ENCODE data around the gene TSKU.
A peak's percentile ranks its signal among the peaks of the same experiment; 100 is the strongest.

TSKU gene

DNA sequence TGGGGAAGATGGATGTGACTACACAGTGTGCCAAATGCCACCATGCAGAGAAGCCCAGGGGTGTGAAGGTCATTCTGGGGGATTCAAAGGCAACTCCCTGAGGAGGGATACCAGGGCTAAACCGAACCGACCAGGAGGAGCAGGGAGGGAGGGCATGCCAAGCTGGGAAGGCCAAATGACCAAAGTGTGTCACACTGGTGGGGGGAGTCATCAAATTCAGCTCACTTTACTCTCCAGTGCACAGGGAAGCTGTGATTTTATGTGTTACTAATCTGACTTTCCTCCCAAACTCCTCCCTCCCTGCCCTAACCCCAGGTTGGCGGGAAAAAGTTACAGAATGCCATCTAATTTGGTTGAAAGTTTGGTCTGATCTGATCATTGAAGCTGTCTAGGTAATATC, 29.7 kb upstream of the TSKU start:
- no peak for DNase-seq

DNA sequence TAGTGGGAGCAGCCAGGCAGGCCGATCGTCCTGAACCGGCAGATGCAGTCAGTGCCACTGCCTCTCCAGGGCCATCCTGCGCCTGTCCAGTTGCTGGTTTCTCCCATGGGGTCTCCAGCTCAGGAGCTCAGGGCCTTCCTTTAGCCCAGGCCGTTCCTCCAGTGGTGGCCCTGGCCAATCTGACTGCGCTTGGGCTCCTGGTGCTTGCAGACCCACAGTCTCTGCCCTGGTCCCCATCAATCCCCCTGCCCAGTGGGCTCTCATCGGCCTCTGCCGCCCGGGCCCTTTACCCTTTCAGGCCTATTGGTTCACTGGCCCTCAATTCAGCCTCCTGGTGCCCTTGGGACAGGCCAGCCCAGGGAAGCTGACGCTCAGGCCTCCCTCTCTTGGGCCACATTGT, 29.2 kb upstream of the TSKU start:
- no peak for DNase-seq

DNA sequence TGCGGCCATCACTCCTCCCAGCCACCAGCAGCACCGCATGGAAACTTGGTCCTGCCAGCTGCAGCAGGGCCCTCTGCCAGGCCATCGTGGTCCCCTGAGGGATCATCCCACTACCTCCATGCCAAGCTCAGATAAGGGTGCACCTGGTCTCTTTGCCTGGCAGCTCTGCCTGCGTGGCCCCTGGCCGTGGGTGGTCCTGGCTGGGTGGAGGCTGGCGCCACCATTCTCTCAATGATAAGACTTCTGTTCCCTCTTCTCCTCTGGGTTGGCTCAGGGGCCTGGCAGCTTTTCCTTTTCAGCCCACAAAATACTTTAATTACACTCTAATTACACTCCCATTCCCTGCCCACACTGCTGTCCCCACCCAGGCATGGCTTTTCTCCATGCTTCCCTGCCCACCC, 26.8 kb upstream of the TSKU start:
- no peak for DNase-seq

DNA sequence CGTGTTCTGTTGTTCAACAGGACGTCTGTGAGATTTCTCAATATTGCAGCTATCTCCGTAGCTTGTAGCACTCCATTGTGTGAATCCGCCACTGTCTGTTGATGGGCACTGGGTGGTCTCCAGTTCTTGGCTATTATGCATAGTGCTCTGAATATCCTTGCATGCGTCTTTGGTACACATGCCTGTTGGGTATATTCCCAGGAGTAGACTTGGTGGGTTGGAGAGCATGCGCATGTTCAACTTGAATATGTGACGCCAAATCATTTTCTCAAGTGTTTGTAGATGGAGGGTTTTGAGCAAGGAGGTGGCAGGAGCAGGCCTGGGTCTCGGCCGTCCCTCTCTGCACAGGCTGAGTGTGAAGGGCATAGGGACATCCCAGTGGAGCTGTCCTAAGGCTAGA, 24.8 kb upstream of the TSKU start:
- no peak for DNase-seq

DNA sequence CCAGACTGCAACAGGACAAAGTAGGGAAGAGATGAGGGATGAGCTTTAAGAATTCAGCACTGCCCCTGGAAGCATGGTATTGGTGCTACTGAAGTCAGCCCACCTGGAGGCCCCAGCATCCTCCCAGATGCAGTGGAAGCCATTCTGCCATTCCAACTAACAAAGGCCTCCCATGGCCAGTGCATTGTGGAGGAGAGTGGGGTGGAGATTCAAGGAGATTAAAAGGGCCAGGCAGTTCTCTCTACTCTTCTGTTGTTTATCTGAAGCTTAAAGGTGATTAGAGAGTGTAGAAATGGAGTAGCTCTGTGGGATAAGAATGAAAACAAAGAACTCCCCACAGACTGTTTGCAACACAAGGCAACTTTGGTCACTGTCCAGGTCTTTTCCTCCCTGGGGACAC, 24.1 kb upstream of the TSKU start:
- DNase-seq = no peak

DNA sequence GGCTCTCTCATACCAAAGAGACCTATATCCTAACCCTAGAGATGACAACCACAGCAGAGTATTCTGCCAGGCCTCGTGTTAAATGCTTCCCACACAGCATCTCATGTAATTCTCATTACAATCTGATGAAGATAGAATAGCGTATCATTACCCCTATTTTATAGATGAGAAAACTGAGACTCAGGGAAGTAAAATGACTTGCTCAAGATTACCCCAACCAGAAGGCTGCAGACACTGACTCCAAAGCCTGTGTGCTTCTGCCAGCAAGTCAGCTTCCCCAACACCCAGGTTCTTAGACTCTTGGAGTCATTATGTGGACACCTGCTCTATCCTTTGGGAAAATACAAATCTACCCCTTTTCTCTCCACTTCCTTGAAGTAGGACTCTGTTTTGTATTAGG, 23.6 kb upstream of the TSKU start:
- no peak for DNase-seq

DNA sequence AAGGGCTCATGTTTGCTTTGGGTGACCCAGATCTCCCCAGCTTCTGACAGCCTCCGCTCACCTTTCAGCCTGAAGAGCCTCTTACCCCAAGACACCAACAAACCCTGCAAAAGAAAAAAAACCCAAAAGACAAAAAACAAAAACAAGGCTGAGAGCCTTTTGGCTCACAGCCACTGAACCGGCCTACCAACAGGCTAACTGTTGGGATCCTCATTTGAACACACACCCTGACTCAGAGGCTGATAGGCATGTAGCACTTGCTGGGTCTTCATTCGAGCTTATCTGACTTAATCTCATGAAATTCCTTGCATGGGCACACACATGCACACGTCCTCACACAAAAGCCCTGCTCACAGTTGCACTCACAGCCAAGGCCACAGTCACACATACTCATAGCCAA, 22.9 kb upstream of the TSKU start:
- DNase-seq = no peak

DNA sequence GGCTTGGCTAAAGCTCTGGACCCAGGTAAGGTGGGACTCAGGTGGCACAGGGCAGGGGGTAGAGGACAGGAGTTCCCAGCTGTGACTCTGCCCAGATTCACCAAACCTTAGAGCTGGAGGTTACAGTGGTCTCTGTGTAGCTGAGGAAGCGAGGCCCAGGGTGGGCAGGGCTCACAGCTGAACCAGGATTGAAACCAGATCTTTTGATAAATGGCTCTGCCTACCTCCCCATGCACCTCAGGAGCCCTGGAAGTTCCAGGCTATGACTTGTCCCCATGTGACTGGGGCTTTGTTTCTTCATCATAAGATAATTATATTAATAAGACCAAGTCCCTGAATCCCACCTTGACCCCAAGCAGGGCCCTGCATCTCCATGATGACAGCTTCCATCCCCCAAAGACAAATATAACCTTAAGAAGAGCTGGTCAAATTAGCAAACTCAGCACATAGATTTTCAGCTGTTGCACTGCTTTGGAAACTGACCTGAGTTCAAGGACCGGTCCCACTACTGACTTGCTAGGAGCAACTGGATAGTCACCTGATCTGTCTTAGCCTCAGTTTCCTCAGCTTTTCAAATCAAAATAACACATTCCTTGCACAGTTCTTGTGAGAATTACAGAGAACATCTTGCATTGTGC, 21.3 kb upstream of the TSKU start:
- no peak for DNase-seq

DNA sequence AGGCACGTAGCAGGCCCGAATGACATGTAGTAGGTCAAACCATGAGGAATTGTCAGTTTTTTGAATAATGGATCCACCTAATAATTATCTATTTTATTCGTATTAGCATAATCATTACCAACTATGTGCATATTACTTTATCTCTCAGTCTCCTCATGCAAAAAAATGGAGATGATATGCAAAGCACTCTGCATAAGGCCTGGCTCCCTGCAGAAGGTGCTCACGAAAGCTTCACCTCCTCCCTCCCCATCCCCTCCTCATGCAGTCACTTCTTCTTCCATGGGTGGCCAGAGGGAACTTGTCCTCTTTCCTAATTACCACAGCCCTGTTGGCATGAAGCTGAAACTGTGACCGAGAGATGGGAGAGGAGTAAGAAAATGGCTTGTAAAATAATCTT, 20.8 kb upstream of the TSKU start:
- no peak for DNase-seq

DNA sequence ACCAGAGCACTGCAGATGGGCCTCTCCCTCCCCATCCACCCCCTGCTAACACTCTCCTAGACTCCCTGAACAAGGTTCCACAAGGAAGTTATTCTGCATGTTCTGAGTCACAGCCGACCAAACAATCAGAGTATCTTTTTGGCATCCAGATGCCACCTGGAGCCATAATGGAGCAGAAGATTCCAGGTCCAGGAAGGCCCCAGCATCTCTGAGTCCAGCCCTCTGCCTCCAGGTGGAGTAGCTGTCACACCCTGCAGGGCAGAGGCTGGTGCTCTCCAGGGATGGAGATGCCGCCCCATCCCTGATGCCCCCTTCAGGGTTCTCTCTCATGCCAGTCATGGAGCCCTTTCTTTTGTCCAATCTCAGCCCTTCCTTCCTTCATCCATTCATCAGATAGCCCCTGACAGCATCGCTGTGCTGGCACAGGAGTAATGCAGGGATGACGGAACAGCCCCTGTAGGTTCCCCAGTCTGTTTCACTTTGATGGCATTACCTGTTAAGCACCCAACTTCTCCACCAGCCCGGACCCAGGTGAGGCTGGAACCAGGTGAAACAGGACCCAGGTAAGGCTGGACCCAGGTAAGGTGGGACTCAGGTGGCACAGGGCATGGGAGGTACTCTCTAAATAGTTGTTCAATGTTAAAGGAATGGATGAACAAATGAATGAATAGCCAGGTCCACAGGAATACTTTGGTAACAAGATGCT, 20.1 kb upstream of the TSKU start:
- DNase-seq = no peak

DNA sequence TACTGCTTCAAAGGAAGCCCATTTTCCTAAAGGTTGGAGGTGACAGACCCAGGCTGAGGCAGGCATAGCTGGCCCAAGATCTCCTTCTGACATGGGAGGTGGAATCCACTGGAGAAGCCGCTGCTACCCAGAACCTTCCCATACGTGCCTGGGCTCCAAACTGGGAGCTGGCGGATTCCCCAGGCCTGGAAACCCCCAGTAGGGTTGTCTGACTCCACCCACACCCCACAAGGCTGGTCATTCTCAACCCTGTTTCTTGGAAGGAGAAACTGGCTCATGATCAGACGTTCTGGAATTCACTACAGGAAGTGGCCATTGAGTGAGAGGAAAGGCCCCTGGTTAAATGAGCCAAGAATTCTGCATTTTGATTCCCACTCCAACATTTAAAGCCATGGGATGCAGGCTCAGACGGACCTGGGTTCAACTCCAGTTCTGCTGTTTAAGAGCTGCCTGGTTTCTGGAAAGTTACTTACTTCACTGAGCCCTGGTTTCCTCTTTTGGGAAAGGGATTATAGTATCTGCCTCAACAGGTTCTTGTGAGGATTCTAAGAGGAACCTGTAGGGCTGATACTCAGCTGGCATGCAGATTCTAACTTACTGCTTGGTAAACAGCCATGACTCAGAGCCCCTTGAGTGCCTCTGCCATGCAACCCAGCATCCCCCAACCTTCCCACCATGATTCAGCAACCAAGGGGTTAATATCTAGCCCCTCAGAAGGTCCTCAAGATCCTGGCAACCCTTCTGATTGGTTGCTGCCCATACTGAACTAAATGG, 19.4 kb upstream of the TSKU start:
- DNase-seq = no peak

DNA sequence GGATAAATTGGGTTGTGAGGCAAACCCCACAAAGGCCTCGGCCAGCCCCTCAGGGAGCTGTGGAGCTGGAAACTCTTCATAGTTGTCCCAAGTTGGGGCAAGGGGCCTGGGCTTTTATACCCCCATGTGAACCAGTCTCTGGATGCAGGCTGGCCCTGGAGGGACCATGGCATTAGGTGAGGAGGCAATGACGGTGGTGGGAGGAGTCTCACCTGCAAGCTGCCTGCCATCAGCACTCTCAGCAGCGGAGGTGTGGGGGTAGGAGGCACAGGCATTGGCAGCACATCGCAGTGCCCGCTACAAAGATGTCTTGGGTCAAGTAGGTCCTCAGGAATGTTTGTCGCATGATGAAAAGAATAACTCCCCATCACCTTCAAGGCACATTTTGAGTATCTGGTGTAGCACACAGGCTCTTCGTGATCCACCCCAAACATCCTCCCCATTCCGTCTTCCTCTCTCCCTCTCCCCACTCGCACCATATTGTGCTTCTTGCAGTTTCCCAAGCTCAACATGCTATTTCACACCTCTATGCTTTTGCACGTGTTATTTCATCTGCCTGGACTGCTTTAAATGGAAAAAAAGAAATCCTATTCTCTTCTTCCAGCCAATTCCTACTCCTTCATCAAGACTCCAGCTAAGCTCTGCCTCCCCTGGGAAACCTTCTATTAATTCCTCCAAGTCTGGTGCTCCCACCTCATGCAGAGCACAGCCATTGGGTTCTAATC, 18.1 kb upstream of the TSKU start:
- DNase-seq = no peak

DNA sequence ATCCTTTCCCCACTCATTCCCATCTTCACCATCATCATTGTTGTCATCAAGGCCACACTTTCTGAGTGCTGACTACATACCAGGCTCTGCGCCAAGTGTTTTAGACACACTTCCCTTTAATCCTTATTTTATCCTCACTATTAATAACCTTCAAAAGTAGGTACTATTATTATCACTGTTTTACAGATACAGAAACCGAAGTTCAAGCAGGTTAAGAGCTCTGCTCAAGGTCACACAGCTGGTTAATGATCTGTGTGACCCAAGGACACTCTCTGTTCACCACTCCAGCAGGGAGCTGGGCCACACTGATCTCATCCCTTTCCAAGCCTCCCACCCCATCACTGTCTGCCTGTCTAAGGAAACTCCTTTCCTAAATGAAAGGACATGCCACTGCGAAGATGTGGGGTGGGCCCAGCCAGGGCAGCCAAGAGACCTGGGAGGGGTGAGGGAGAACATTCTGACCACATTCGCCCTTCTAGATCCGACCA, 17.2 kb upstream of the TSKU start:
- no peak for DNase-seq

DNA sequence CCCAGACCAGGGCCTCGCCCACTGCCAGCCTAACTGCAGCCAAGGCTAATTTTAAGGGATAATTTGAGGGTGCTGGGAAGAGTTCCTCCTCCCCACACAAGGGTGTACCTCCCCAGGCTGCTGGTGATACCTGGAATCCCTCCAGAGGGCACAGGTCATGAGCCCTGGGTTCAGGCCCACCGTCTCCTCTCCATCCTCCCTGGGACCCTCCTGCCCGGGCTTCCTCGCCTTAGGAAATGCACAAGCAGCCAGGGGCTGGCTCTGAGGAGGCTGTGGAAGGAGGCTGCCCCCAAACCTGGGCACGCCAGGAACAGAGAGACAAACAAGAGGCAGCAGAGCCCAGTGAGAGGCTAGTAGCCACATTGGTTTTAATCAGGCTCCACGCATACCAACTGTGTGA, 16.6 kb upstream of the TSKU start:
- no peak for DNase-seq

DNA sequence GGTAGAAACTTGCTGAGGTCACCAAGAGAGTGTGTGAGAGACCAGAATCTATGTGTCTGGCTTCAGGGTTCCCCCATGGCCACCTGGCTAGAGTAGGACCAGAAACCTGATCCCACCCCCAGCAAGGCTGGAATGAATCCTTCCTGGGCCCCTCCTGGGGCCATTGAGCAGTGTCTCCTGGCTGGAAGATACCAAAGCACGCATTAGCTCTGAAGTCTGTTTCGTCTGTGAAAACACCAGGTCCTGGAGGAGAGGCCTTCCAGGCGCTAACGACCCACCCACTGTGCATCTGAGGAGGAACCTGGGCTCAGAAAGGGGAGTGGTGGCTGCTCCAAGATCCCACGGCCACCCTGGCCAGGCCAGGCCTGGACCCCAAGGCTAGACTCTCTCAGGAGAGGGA, 15.5 kb upstream of the TSKU start:
- no peak for DNase-seq

DNA sequence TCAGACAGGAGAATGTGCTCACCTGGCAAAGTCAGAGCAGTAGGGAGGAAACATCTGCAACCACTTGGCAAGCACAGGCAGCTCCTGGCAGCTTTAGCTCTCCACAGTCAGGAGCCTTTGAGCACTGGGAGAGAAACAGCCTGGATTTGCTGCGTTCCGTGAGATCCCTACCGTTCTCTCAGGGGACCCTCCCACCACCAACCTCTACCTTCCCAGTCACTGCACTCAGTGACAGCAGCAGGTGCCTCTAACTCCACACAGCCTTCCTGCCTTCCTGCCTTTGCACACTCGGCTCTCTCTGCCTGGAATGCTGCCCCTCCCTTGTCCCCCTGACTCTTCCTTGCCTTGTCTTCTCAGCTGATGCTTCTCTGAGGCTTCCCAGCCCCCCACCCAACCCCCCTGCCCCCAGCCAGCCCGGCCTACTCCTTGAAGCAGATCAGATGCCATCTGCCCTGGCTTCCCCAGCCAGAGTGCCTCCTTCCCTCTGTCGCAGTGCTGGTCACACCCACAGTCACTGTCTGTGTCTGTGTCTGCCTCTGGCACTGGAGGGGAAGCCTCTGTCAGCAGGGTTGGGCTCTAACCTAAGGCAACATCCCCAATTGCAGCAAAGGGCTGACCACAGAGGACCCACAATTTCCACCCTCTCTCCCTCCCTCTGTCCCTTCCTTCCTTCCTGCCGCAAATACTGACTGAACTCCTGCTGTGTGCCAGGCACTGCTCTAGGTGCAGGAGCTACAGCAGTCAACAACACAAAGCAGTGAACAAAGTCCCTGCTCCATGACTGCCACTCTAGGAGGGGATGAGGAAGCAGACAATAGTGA, 14.9 kb upstream of the TSKU start:
- DNase-seq = peak; percentile 60

DNA sequence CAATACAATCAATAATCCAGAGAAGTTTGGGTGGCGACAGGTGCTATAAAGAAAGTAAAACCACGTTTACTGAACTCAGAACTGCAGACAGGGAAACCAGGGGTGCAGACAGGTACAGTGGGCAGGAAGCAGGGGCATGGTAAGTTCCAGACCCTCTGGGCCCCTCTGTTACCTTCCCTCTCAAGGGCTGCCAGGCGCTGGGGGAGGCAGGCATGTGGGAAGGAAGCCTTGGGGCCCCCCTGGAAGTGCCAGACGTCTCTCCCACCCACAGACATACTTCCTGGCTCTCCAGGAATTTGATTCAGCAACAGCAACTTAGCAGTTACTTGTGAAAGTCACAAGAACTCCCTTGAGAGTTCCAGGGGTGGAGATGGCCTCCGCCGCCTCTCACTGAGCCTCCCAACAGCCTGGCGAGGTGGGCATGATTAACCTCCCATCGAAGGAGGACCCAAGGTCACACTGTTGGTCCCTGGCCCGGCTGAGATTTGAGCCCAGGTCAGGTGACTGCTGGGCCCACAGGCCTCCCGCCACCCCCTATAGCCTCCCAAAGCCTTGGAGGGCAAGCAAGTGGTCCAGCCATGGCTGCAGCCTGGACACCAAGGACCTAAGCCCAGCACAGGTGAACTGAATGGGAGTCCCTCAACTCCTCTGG, 14.1 kb upstream of the TSKU start:
- DNase-seq = no peak

DNA sequence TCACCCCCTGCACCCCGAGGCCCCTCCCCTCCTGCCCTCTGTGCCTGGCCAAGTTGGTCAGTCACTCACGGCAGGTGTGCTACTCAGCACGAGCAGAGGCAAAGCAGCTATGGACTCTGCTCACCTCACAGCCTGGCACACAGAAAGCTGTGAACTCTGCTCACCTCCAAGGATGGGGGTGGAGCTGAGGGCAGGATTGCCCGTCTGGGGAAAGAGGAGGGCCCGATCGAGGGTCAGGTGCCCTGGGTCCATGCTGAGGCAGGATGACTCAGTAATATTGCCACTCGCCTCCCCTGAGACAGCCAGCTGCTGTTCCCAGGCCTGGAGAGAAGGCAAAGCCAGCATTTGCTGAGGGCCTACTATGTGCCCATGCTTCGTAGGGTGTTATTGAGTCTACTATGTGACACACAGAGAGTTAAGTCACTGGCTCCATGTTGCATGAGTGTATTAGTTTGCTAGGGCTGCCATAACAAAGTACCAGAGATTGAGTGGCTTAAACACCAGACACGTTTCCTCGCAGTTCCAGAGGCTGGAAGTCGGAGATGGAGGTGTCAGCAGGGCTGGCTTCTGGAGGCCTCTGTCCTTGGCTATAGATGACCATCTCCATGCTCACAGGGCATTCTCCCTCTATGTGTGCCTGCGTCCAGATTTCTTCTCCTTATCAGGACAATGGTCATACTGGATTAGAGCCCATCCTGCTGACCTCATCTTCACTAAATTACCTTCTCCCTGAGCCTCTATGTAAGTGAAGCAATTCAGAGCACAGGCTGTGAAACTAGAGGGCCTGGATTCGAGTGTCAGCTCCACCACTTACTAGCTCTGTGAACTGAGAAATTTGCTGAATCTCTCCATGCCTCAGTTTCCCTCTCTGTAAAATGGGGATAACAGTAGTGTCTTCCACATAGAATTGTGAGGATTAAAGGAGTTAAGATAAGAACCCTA, 13.2 kb upstream of the TSKU start:
- DNase-seq = no peak

DNA sequence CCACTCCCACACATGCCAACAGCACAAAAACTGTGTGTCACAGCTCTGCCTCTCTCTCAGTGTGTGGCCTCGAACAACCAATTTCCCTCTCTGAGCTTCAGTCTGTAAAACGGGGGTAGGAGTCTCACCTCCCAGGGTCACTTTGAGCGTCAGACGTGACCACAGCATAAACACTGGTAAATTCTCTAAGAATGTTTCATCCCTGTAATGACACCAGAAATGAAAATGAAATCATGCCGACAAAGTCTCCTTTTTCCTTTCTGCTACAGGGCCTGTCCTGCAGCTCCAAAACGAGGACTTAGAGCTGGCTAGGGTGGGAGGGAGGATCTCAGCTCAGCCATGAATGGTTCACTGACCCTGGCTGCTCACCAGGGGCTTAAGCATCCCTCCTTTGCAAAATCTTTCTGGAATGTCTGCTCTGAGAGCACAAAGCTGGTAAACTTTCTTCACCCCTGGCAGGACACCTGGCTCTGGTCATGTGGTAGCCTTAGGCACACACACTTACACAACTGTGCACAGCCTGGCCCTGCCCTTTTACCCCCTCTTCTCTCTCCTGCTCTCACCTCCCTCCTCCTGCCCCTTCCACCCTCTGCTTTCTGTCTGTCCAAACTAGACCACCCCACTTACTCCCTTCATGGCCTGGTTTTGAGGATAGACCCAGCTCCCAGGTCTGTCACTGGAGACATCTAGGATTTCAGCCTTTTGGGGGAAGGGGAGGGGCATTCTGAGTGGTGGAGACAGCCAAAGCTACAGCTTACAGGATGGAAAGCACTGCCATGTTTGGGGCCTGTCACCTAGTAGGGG, 12.3 kb upstream of the TSKU start:
- peak; percentile 61 for DNase-seq

Data from eye (tissue), 1 donor.